HFFc6 (cell line): Measurements from ENCODE around the gene TMEM106A. TPM values are rescaled to one million over a fixed set of nuclear protein-coding genes. Genes with fewer than 3 reads are reported as not detected.

Experiments
- total RNA-seq, 6 experiments: library from RNA; stranded (reverse); fragmentation: NEBNext Ultra II Directional; extraction: Animal tissue kit (Norgen Biotek cat#: 25700); gene quantifications; 2 replicates in 1 of 6; 3 replicates in 5 of 6; pipeline ENCODE4 v1.2.3, GENCODE V29; 2021

Gene TMEM106A
- total RNA-seq, 6 experiments from 2014 or later = 12.0 to 17.5 (median 15.5) TPM

Other genes with a start within 250 kb of the TMEM106A start
- 10 to 100 TPM; 42.5 to 54.5 (median 47.1) TPM for gene AARSD1, start 247.4 kb upstream of the TMEM106A start, total RNA-seq
- 1 to 10 TPM in 4 of 6 experiments, under 1 TPM in 2; 0.87 to 1.3 (median 1.1) TPM for gene PTGES3L, start 231.8 kb upstream of the TMEM106A start, total RNA-seq
- 10 to 100 TPM in 5 of 6 experiments, 1 to 10 TPM in 1; 9.9 to 14.6 (median 10.3) TPM for gene RUNDC1, start 231.3 kb upstream of the TMEM106A start, total RNA-seq
- 1,000 to 10,000 TPM; 1,047 to 1,349 (median 1,243) TPM for gene RPL27, start 213.5 kb upstream of the TMEM106A start, total RNA-seq
- 10 to 100 TPM in 4 of 6 experiments, 1 to 10 TPM in 2; 6.3 to 22.4 (median 18.8) TPM for gene IFI35, start 205.1 kb upstream of the TMEM106A start, total RNA-seq
- gene VAT1, start 189.5 kb upstream of the TMEM106A start, total RNA-seq = 100 to 1,000 TPM; 150 to 274 (median 244) TPM
- gene RND2, start 186.6 kb upstream of the TMEM106A start, total RNA-seq = under 1 TPM; 0.14 to 0.43 (median 0.37) TPM
- gene BRCA1, start 86.5 kb upstream of the TMEM106A start, total RNA-seq = 10 to 100 TPM; 10.5 to 24.7 (median 22.5) TPM
- 100 to 1,000 TPM; 104 to 123 (median 118) TPM for gene NBR1, start 40.7 kb upstream of the TMEM106A start, total RNA-seq
- gene CCDC200, start 16.7 kb downstream of the TMEM106A start, total RNA-seq = not detected
- 1,000 to 10,000 TPM; 2,816 to 4,226 (median 3,242) TPM for gene RNU2-1, start 22.1 kb downstream of the TMEM106A start, total RNA-seq
- 10 to 100 TPM; 24.9 to 27.5 (median 26.3) TPM for gene ARL4D, start 187.1 kb downstream of the TMEM106A start, total RNA-seq